ENCODE measurements around the gene HLF.

GRCh38 chr17:55237841-55238178 lies 26.9 kb upstream of the HLF start:
- TF ChIP-seq, protein P1, sequence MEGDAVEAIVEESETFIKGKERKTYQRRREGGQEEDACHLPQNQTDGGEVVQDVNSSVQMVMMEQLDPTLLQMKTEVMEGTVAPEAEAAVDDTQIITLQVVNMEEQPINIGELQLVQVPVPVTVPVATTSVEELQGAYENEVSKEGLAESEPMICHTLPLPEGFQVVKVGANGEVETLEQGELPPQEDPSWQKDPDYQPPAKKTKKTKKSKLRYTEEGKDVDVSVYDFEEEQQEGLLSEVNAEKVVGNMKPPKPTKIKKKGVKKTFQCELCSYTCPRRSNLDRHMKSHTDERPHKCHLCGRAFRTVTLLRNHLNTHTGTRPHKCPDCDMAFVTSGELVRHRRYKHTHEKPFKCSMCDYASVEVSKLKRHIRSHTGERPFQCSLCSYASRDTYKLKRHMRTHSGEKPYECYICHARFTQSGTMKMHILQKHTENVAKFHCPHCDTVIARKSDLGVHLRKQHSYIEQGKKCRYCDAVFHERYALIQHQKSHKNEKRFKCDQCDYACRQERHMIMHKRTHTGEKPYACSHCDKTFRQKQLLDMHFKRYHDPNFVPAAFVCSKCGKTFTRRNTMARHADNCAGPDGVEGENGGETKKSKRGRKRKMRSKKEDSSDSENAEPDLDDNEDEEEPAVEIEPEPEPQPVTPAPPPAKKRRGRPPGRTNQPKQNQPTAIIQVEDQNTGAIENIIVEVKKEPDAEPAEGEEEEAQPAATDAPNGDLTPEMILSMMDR (IDR thresholded peaks at IDR 0.05) = no peak
- TF ChIP-seq POLR2A (IDR thresholded peaks at IDR 0.05) = no peak

All from upper lobe of left lung (tissue), 4 donors.